H54 (cell line): Measurements from ENCODE around the gene TRIM42.

Experiments
- DNase-seq: peaks from one replicate; pipeline ENCODE4 v3.0.0; 2011; ENCODE audit warnings: low spot score, mixed read lengths; ENCODE audit not compliant: insufficient read length
- FAIRE-seq: peaks from 3 replicates; lab custom pipeline; 2011; peaks lifted over from hg19 to GRCh38; lab: Jason Lieb, UNC
- POLR2A ChIP-seq: IDR thresholded peaks from 2 replicates; pipeline ENCODE4 v1.6.1; 2011; ENCODE audit warnings: low read depth, mild to moderate bottlenecking, low read length

TRIM42 gene

DNA sequence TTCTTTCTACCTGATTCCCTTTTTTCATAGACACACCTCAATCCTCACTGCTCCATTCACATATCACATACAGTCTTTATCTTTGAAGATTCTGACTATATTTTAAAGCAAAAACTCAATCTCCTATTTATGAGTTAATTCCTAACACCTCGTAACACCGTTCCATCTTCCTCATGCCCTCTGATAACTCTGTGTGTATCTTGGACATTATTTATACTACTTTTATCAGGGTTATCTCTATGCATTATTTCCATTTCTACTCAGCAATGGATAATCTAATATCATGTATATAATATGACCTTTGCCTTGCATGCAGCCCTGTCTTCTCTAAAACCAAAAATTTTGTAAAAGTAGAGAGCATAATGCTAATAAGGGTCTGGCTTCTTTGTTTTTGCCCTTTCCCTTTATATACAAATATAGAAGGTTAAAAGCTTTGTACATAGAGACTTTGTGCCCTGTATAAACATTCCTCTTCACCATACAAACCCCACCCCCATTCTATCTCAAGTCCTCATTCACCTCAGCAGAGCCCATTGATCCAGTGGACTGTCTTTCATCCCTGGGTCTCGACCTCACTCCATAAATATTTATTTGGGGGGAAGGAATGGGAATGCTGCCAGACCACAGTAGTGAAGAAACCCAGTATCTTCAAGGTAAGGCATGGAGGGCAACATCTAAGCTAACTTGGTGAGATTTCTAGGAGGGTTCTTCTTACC, 21.8 kb downstream of the TRIM42 start:
- DNase-seq (no peak), FAIRE-seq (no peak)
- TF ChIP-seq POLR2A: no peak

DNA sequence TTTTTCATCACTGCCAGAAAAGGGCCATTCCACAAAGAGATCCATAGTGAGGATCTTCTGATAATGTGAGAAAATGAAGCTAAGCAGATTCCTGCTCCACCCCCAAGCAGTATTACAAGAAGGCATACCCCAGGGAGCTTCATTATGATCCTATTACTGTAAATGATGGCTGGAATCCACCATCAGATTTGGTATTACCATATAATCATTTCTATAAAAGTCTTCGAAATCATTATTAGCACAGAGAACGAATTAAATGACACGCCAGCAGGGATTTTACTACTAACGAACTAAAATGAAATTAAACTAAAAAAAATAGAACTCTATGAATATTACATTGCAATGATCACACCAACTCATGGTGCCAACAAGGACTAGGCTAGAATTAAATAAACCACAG, 24.4 kb downstream of the TRIM42 start:
- FAIRE-seq: no peak
- no peak for TF ChIP-seq POLR2A
- DNase-seq: no peak

DNA sequence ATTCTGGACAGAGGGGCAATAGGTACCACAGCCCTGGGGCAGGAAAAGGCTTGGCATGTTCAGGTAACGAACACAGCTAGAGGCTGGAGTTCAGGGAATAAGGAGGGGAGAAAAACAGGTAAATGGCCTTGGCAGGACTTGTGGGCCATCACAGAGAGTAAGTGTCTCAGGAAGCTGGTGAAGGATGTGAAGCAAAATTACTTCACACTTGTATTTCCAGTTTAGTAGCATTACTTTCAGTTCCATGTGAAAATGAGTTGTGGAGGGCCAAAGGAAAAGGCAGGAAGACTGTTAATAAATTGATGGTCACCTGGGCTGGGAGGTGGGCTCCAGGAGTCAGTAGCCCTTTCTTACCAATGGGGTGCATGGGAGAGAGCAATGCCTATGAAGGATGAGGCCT, 25.6 kb downstream of the TRIM42 start:
- no peak for TF ChIP-seq POLR2A
- DNase-seq (no peak), FAIRE-seq (no peak)

DNA sequence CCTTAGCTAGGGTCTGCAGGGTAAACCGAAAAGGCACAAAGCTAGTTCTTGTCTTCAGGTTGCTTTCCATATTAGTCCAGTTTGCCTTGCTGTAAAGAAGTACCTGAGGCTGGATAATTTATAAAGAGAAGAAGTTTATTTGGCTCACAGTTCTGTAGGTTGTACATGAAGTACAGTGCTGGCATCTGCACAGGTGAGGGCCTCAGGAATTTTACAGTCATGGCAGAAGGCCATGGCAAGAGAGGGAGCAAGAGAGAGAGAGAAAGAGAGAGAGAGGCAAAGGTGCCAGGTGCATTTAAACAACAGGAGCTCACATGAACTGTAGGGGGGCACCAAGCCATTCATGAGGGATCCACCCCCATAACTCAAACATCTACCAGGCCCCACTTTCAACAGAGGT, 26.9 kb downstream of the TRIM42 start:
- DNase-seq (no peak), FAIRE-seq (no peak)
- TF ChIP-seq POLR2A: no peak

DNA sequence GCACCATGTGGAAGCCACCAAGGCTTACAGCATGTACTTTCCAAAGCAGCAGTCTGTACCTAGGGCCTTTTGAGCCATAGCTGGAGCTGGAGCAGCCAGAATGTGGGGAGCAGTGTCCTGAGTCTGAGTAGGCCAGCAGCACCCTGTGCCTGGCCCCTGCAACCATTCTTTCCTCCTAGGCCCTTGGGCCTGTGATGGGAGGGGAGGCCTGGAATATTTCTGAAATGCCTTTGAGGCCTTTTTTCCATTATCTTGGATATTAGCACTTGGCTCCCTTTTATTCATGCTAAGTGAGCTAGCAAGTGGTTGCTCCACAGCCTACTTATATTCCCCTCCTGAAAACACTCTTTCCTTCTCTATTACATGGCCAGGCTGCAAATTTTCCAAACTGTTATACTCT, 28.1 kb downstream of the TRIM42 start:
- DNase-seq (no peak), FAIRE-seq (no peak)
- no peak for TF ChIP-seq POLR2A

DNA sequence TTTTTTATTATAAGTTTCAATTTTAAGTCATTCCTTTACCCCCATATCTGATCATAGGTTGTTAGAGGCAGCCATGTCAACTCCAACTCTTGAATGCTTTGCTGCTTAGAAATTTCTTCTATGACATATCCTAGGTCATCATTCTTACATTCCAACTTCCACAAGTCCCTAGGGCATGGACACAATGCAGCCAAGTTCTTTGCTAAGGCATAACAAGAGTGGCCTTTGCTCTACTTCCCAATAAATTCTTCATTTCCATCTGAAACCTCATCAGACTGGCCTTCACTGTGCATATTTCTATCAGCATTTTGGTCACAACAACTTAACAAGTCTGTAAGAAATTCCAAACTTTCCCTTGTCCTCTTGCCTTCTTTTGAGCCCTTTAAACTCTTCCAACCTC, 28.5 kb downstream of the TRIM42 start:
- no peak for TF ChIP-seq POLR2A
- FAIRE-seq: no peak
- DNase-seq: no peak

DNA sequence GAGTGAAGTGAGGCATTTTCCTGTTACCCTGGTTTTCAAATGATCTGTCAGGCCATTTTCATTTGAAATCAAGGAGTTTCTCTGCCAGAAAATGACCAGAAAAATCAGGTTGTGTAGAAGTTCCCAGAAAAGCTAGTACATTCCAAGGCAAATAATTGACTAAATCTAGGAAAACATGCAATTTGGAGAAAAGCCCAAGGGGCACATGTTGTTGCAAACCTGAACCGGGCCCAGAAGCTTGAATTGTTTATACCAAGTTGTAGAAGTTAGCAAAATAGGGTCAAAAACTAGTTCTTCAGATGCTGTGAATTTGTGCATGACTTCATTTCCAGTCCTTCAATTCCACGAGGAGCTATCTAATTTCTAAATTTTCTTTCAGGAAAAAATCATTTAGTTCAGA, 31.0 kb downstream of the TRIM42 start:
- no peak for TF ChIP-seq POLR2A
- FAIRE-seq (no peak), DNase-seq (no peak)

DNA sequence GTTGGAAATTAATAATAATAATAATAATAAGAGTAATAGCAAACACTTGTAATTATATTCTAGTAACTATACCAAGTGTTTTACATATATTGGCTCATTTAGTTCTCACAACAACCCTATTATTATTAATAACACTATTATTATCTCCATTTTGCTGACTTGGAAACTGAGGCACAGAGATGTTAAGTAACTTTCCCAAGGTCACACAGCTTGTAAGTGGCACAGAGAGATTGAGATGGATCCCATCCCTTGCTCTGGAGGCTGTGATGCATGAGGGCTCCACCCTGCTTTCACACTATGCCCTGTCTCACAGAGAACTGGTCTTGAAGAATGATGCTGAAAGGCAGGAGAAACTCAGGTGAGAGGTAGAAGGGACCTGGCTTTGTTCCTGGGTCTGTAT, 31.9 kb downstream of the TRIM42 start:
- DNase-seq (no peak), FAIRE-seq (no peak)
- TF ChIP-seq POLR2A: no peak

DNA sequence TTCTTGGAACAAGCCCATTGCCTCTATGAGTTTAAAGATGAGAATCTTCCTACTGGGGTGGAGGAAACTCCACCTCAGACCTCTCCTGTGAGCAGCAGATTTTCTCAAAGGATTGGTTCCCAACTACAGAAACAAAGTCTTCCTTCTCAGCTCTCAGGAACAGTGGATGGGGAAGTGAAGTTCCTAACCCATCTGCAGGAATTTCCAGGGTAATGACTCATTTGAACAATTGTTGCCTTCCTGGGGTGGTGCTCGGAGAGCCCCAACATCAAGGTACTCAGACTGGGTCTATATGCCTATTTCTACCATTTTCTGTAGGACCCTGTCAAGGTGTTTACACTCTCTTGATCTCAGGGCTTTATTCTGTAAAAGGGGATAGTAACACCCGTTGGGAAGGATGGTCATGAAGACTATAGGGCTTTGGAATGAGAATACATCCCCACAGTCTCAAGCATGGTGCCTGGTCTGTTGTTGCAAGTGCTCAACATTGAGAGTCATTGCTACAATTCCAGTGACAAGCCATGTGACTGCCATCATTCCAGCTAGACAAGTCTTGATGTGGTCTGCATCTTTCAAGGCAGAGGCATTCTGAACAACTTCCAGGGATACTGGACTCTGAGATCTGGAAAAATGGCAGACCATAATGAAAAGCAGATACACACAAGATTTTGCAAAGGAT, 33.0 kb downstream of the TRIM42 start:
- DNase-seq (no peak), FAIRE-seq (no peak)
- TF ChIP-seq POLR2A: no peak

DNA sequence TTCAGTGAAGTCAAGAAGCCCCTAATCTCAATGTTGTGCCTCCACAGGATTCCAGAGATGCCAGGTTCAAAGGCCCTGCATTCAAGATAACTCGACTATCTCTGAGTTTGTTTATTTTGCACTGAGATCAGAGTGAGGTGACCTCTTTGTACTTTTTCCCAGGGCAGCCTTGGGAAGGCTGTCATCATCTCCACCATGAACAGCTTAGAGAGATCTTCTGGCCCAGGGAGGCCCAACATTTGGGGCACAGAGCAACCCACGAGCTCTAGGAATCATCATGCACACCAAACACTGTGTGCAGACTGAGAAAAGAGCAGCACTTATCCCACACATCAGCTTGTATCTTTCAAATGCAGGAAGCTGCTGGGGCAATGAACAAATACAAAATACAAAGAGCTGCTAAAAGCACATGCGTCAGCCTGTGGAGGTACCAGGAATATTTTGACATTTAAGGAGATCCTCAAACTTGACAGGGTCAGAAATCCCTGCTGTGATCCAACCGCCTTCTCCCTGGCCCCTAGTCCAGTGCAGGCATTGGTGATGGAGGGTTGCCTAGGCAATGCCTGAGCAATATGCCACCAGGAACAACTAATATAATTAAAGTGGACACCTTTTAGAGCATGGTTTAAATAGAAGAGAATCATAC, 33.6 kb downstream of the TRIM42 start:
- FAIRE-seq (no peak), DNase-seq (no peak)

DNA sequence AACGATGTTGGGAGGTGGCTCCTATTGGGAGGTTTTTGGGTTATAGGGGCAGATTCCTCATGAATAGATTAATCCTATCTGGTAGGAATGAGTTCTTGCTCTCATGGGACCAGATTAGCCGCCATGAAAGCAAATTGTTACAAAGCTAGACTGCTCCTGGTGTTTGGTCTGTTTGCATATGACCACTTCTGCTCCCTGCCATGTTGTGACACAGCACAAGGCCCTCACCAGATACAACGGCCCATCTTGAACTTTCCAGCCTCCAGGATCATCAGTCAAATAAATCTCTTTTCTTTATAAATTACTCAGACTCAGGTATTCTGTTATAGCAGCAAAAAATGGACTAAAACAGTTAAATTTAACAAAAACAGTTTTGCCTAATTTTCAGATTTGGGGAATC, 34.4 kb downstream of the TRIM42 start:
- TF ChIP-seq POLR2A: no peak
- no peak for FAIRE-seq
- no peak for DNase-seq

More for the DNA sequence above, 33.6 kb downstream of the TRIM42 start:
- TF ChIP-seq POLR2A: no peak

DNA sequence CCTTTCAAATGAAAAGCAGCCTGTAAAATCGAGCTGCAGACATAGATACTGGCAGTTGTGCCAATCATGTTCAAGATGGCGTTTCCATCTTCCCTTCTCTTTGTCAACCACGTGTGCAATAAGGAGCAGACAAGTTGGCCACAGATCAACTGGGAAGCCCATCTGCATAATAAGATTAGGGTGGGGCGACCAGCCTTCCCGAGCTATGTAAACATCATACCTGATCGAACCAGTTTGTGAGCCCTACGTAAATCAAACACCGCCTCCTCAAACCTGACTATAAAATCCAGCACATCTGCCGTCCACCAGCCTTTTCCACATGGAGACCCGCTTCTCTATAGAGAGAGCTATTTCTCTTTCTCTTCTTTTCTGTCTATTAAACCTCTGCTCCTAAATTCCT, 37.2 kb downstream of the TRIM42 start:
- FAIRE-seq (no peak), DNase-seq (no peak)
- no peak for TF ChIP-seq POLR2A

DNA sequence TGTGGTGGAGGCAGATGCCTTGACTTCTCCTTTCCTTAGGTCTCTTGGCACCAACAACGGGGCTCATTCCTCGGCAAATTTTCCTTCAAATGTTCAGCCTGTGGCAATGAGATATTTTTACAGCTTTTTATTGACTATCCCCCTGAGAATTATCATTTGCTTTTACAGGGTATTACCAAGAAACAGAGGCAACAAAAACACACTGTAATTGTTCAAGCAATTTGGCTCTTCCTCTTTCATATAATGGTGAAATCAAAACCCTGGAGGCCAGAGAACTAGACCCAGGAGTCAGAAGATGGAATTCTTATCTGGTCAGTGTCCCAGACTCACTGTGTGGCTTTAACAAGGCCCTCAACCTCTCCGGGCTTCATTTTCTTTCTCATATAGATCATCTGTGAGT, 40.1 kb downstream of the TRIM42 start:
- no peak for FAIRE-seq
- no peak for DNase-seq
- no peak for TF ChIP-seq POLR2A

DNA sequence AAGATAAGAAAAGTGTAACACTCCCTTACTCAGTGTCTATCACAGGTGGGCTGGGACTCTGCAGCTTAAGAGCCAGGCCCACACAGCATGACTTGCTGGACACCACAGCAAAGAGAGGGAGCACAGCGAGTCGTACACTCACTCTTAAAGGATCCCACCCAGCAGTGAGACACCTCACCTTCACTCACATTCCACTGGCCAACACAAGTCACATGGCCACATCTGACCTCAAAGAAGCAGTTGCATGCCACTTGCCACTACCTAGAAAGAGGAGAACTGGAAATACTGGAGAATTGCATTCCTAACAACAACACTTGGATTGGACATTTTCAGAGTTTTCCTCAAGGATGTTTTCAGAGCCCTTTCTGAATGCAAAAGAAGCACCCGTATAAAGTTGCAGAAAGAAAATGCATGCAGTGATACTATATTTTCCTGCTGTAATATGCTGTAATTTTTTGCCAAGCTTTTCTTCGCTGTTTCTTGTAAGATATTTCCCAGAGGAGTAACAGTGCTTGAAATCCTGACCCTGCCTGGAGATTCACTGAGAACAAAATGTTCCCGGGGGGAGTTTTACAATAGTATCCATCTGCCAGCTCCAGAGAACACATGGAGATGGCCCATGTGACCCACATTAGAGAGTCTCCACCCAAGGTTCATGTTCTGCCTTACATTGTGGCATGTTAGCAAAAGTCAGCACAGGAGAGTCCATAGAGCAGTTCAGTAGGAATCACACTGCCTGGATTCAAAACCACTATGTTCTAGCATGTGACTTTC, 42.2 kb downstream of the TRIM42 start:
- no peak for FAIRE-seq
- DNase-seq: no peak
- no peak for TF ChIP-seq POLR2A
